ENCODE results near the gene STX5. TPM values are rescaled to one million over a fixed set of nuclear protein-coding genes. Genes with fewer than 3 reads are reported as not detected.

STX5 gene
- polyA plus RNA-seq, 3 donors, result 36.4 to 39.6 (median 38.5) TPM

DNA sequence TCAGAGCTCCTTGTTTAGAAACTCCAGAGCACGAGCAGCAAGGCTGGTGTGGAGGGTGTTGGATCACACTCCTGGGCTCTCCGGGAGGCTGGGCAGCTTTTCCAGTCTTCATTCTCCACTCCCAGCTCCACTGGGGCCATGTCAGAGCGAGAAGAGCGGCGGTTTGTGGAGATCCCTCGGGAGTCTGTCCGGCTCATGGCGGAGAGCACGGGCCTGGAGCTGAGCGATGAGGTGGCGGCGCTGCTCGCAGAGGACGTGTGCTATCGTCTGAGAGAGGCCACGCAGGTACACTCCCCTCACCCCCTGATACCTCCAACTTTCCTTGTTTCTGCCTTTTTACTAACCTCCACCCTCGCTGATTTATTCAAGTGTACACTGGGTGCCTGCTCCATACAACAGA lies 56.2 kb downstream of the STX5 start:
- Mint-ChIP-seq H3K4me3 (no peak overlapping the region), H3K27ac (peak overlapping the region in 3 of 7 donors; percentile 63 to 90 (median 70))
- TF ChIP-seq, protein P1, sequence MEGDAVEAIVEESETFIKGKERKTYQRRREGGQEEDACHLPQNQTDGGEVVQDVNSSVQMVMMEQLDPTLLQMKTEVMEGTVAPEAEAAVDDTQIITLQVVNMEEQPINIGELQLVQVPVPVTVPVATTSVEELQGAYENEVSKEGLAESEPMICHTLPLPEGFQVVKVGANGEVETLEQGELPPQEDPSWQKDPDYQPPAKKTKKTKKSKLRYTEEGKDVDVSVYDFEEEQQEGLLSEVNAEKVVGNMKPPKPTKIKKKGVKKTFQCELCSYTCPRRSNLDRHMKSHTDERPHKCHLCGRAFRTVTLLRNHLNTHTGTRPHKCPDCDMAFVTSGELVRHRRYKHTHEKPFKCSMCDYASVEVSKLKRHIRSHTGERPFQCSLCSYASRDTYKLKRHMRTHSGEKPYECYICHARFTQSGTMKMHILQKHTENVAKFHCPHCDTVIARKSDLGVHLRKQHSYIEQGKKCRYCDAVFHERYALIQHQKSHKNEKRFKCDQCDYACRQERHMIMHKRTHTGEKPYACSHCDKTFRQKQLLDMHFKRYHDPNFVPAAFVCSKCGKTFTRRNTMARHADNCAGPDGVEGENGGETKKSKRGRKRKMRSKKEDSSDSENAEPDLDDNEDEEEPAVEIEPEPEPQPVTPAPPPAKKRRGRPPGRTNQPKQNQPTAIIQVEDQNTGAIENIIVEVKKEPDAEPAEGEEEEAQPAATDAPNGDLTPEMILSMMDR (IDR thresholded peaks at IDR 0.05), result no peak

DNA sequence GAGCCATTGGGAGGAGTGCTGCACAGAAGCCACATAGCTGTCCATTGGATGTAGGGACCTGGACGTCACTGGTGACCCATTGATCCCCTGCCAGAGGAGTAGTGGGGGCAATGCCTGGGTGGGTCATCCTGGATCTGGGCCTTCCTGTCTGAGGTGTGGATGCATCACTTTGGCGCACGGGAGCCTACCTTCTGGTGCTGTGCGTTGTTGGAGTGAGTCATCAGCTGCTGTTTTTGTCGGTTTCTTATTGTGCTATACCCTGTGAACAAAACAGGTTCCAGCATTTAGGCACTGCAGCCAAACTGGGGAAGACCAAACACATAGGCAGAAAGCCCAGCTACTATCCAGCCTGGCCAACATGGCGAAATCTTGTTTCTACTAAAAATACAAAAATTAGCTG lies 57.4 kb downstream of the STX5 start:
- Histone ChIP-seq H3K9me3 (replicated peaks in 1 of 2; ENCODE audit: control insufficient read depth in 1 of 2, insufficient read depth in 1 of 2, low read length in 2 of 2) (no peaks in the 10 kb centered on the region), H3K4me2 (replicated peaks; ENCODE audit: extremely low read depth, low read length, poor library complexity, severe bottlenecking) (no peak overlapping the region), H3K79me2 (ENCODE audit: insufficient read depth, low read length) (peaks cover 25% of the 10 kb centered on the region), H3K9ac (ENCODE audit: insufficient read depth, low read length, poor library complexity, severe bottlenecking) (no peak overlapping the region), H3K4me3 (replicated peaks in 1 of 3; ENCODE audit: low read depth in 2 of 3, low read length in 3 of 3) (no peak overlapping the region), H3K4me1 (ENCODE audit: control insufficient read depth in 1 of 2, insufficient read depth in 2 of 2, low read length in 2 of 2) (peaks cover 27 to 37% of the 10 kb centered on the region in 2 donors), H3K36me3 (replicated peaks in 1 of 2; ENCODE audit: control insufficient read depth in 1 of 2, insufficient read depth in 2 of 2, low read length in 2 of 2) (peaks cover 26 to 35% of the 10 kb centered on the region in 2 donors), H2AFZ (ENCODE audit: insufficient read depth, low read depth, low read length, poor library complexity, severe bottlenecking) (no peak overlapping the region), H4K20me1 (ENCODE audit: insufficient read depth, low read length) (no peaks in the 10 kb centered on the region), H3K27me3 (ENCODE audit: control insufficient read depth in 2 of 2, insufficient read depth in 2 of 2, low read length in 2 of 2) (no peaks in the 10 kb centered on the region), H3K27ac (ENCODE audit: low read depth in 1 of 2, low read length in 2 of 2) (peak overlapping the region; percentile 25 to 38)
- no peak for DNase-seq
- peak overlapping the region in 5 of 7 donors; percentile 25 to 90 (median 68) for H3K27ac Mint-ChIP-seq
- intact Hi-C loops (cut with micrococcal nuclease), result loop anchor here (5.0 kb wide), 1 partner anchor 47 kb away; the partner anchor contains the start of genes HNRNPUL2 (in 2 of the 2) and TTC9C (in 2 of the 2)
- peaks cover 0 to 2% (median 0%) of the 10 kb centered on the region in 3 donors for H3K27me3 Mint-ChIP-seq (ENCODE audit: low read depth in 3 of 3)
- H3K36me3 Mint-ChIP-seq, result peaks cover 33 to 48% of the 10 kb centered on the region in 2 donors
- WGBS (ENCODE audit: insufficient coverage), result 94% methylated on average over 5 of the region's 6 CpGs
- peaks cover 0 to 8% (median 0%) of the 10 kb centered on the region in 7 donors for H3K9me3 Mint-ChIP-seq
- no peak overlapping the region for H3K4me3 Mint-ChIP-seq
- TF ChIP-seq, protein P1 (IDR thresholded peaks at IDR 0.05), result no peak
- peaks cover 34% of the 10 kb centered on the region for H3K4me1 Mint-ChIP-seq

More for the DNA sequence above, 56.2 kb downstream of the STX5 start:
- Histone ChIP-seq H3K79me2 (ENCODE audit: insufficient read depth, low read length) (peaks cover 25% of the 10 kb centered on the region), H3K9me3 (replicated peaks in 1 of 2; ENCODE audit: control insufficient read depth in 1 of 2, insufficient read depth in 1 of 2, low read length in 2 of 2) (no peaks in the 10 kb centered on the region), H3K36me3 (replicated peaks in 1 of 2; ENCODE audit: control insufficient read depth in 1 of 2, insufficient read depth in 2 of 2, low read length in 2 of 2) (peaks cover 26 to 35% of the 10 kb centered on the region in 2 donors), H3K9ac (ENCODE audit: insufficient read depth, low read length, poor library complexity, severe bottlenecking) (no peak overlapping the region), H3K4me3 (replicated peaks in 1 of 3; ENCODE audit: low read depth in 2 of 3, low read length in 3 of 3) (no peak overlapping the region), H3K4me2 (replicated peaks; ENCODE audit: extremely low read depth, low read length, poor library complexity, severe bottlenecking) (no peak overlapping the region), H3K4me1 (ENCODE audit: control insufficient read depth in 1 of 2, insufficient read depth in 2 of 2, low read length in 2 of 2) (peaks cover 18 to 26% of the 10 kb centered on the region in 2 donors), H3K27me3 (ENCODE audit: control insufficient read depth in 2 of 2, insufficient read depth in 2 of 2, low read length in 2 of 2) (no peaks in the 10 kb centered on the region), H2AFZ (ENCODE audit: insufficient read depth, low read depth, low read length, poor library complexity, severe bottlenecking) (no peak overlapping the region), H3K27ac (ENCODE audit: low read depth in 1 of 2, low read length in 2 of 2) (peak overlapping the region in 1 of 2 donors; percentile 54), H4K20me1 (ENCODE audit: insufficient read depth, low read length) (no peaks in the 10 kb centered on the region)
- H3K36me3 Mint-ChIP-seq, result peaks cover 37 to 56% of the 10 kb centered on the region in 2 donors
- H3K4me1 Mint-ChIP-seq, result peaks cover 22% of the 10 kb centered on the region
- intact Hi-C loops (cut with micrococcal nuclease), result no loop called here
- DNase-seq, result no peak
- peaks cover 0 to 7% (median 0%) of the 10 kb centered on the region in 7 donors for H3K9me3 Mint-ChIP-seq
- H3K27me3 Mint-ChIP-seq (ENCODE audit: low read depth in 3 of 3), result peaks cover 0 to 2% (median 1%) of the 10 kb centered on the region in 3 donors
- 97% methylated on average over 15 of the region's 17 CpGs for WGBS (ENCODE audit: insufficient coverage)

All from CD14-positive monocyte (primary cell).